Measurements from ENCODE around the gene EPC1.

- TF ChIP-seq CTCF (conservative IDR thresholded peaks at IDR 0.05) (no peak), EZH2 (IDR thresholded peaks at IDR 0.05; ENCODE audit: low read depth) (no peak)
Observed at GRCh38 chr10:32328499-32328898, 18.5 kb downstream of the EPC1 start.

Measured in PC-9 (cell line).